Measurements from ENCODE around the gene AVP.

The AVP gene

DNA sequence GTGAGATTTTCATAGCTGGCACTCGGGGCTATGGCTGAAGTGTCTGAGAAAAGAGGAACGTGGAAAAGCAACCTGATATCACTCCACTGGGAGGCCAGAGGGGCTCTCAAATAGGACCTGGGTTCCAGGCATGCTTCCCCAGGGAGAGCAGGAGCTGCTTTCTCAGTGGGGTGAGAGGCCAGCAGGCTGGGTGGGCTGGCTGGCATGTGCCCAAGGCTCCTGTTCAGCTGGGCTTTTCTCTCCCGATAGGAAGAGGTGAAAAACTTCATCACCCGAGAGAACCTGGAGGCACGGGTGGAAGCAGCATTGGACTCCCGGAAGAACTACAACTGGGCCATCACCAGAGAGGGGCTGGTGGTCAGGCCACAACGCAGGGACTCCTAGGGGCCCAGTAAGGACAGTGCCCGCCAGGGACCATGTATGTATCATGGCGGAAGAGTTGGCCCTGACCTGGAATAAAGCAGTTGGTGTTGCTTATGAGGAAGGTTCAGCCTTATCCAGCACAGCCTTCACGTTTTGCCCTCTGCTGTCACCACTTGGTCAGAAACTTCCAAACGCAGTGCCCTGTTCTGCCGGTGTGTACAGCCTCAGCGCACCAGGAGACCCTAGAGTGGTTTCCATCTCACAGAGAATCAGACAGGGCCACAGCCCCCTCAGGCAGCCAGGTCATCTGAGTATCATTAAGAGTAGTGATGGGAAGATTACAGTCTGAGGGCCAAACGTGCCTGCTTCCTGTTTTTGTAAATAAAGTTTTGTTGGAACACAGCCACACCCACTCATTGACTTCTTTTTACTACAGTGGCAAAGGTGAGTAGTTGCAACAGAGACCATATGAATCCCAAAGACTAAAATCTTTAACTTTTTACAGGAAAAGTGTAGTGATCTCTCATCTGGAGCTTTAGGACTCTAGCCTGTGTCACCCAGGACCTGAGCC, 36.8 kb downstream of the AVP start:
- no peak for DNase-seq

- DNase-seq = peak; percentile 93
Measured at GRCh38 chr20:3046677-3047462, 37.7 kb downstream of the AVP start.

DNA sequence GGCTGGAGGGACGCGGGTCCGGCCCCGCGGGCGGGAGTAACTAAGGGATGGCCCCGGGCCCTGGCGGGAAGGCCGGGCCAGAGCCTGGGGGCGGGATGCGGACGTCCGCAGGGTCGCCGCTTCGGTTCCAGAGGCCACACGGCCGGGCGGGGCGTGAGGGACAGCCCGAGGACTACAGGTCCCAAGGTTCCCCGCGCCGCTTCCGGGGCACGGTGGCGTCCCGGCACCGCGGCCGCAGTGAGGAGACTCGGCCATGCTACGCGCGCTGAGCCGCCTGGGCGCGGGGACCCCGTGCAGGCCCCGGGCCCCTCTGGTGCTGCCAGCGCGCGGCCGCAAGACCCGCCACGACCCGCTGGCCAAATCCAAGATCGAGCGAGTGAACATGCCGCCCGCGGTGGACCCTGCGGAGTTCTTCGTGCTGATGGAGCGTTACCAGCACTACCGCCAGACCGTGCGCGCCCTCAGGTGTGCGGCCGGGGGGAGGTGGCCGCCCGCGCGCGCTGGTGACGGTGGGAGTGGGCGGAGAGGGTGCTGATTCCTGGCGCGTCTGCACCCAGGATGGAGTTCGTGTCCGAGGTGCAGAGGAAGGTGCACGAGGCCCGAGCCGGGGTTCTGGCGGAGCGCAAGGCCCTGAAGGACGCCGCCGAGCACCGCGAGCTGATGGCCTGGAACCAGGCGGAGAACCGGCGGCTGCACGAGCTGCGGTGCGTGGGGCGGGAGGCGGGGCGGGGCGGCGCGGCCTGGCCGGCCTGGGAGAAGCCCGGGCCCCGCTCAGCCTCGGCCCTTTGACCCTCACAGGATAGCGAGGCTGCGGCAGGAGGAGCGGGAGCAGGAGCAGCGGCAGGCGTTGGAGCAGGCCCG, 38.5 kb downstream of the AVP start, which contains the start of gene MRPS26:
TSS of gene MRPS26 (plus strand) at position 237 of the 861 bp plus-strand sequence. CDS start at position 254, 17 bp downstream.
- DNase-seq = peak; percentile 95

DNA sequence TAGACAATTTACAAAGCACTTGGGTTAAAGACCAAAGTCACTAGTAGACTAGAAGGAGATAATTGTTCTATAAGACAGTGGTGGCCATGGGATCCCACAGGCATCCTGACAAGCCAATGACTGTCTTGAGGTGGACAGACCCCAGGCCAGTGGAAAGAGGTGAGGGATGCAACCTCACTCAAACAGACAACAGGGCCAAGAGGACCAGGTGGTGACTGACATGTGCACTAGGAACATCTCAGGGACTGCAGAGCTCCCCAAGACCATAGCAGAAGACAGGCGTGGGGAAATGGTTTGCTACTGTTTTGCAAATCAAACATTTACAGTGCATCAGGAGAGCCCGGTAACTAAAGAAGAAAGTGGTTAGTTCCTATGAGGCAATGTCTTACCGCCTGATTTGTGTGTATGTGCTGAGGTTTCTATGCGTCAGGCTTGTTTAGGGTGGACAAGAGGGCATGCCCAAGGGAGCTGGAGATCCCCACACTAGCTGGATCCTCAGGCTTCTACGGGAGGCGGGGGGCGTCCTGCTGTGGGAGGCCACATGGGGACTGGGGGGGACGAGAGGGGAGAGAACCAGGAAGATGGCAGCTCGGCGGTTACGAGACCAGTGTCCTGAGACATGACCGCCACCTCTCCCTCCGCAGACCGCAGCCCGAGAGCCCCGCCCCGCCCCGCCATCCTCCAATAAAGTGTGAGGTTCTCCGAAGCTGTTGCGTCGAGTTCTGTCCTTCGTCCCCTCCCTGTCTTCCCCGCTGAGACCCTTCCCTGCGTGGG, 39.3 kb downstream of the AVP start:
- peak; percentile 90 for DNase-seq

- no peak for DNase-seq
Measured at GRCh38 chr20:3044336-3044965, 40.1 kb downstream of the AVP start.

- no peak for DNase-seq
Measured at GRCh38 chr20:3043322-3043721, 41.2 kb downstream of the AVP start, which contains the start of gene GNRH2. Gene GNRH2 (plus strand): TSS chr20:3043622. CDS start chr20:3044415, 793 bp downstream.

DNA sequence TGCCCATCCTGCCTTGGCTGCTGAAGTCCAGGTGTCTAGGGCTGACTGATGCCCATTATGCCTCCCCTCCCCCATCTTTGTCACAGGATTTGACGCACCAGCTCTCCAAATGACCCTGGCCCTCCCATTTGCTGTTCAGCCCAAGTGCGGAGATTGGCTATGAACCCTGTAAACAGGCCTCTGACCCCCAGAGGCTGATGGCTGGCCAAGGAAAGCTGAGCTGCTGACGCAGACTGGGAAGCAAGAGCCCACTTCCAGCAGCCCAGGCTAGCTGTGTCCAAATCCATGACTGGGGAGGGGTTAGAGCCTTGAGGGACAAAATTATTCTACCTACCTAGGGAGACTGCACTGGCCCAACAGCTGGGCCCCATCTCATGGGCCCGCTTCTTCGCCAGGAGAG, 41.9 kb downstream of the AVP start:
- peak; percentile 94 for DNase-seq

GRCh38 chr20:3041854-3042409, 42.6 kb downstream of the AVP start:
- DNase-seq = peak; percentile 66

DNA sequence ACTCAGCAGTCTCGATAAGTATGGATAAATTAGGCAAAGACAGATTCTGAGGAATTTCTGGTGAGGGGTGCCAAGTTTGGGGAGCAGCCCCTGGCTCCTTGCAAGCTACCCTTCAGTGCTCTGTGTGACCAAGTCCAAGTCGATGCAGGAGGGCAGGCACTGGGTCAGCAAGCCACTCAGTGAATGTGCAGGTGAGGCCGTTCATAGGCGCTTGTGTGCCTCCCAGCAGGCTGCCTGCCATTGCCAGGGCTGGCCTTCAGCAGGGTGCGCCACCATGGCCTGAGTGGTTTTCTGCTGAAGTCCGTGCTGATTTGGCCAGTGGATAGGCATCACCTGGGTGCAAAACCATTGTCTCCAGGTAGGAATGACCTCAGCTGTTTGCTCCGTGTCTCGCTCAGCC, 44.4 kb downstream of the AVP start:
- peak; percentile 69 for DNase-seq

GRCh38 chr20:3039426-3039825, 45.1 kb downstream of the AVP start:
- no peak for DNase-seq

DNA sequence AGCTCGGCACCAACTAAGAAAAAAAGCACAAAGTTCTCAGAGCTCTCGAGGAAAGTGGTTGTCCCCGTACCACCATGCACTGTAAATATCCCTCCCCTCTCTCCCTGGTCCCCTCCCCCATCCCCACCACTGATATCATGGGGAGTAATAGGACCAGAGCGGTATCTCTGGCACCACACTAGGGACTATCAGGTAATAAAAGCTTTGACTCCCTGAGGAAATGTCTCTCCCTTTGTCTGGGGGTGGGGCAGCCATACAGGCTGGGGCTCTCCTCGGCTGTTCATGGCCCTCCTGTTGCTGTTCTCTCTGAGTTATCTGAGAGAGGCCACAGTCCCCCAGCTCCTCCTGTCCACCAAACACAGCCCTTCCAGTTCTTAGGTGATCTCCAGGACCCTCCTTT, 46.1 kb downstream of the AVP start:
- no peak for DNase-seq

DNA sequence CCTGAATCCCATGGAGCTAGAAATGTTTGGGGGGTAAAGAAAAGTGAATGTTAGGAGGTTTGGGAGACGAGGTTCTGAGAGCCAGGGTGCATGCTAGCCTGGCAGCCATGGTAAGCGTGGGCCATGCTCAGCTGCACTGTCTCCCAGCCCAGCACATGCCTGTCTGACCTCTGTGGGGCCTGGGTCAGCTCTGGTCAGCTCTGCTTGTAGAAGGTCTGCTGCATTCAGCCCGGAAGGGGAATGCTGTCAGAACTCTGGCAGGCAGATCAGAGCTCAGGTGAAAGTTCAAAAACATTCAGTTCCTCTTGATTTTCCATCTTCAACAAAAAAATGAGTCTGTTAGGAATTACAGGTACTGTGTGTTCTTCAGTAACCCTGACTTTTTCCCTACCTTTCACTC, 46.9 kb downstream of the AVP start:
- no peak for DNase-seq

DNA sequence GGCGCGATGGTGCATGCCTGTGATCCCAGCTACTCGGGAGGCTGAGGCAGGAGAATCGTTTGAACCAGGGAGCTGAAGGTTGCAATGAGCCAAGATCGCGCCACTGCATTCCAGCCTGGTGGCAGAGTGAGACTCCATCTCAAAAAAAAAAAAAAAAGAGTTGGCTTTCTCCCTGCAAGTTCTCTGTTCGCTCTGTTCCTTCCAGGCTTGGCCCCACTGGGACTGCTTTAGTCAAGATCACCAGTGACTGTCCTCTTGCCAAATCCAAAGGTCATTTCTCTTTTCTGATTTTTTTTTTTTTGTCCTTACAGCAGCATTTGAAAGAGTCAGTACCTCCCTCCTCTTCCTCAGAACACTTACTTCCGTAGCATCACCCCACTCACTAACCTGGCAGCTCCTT, 51.9 kb downstream of the AVP start:
- no peak for DNase-seq

Data from NCI-H510A (cell line).